ENCODE measurements around the gene EDNRA. TPM values are rescaled to one million over a fixed set of nuclear protein-coding genes. Genes with fewer than 3 reads are reported as not detected.

Gene EDNRA
- total RNA-seq, 1 experiment from 2014 or later, result 0.13 TPM

GRCh38 chr4:147560625-147561024 is 79.7 kb downstream of the EDNRA start:
- no peaks in the 10 kb centered on the region for H3K36me3 ChIP-seq (ENCODE audit: control insufficient read depth, insufficient read depth, low read length)
- H3K27ac ChIP-seq (ENCODE audit: low read length), result no peak overlapping the region
- TF ChIP-seq CTCF (IDR thresholded peaks at IDR 0.05) (no peak), SIN3A (IDR thresholded peaks at IDR 0.05; ENCODE audit: borderline replicate concordance, insufficient read depth, low read depth, low read length) (no peak), POLR2AphosphoS5 (IDR thresholded peaks at IDR 0.05; ENCODE audit: low read depth, low read length) (no peak), TCF7L2 (IDR thresholded peaks at IDR 0.05; ENCODE audit: low read depth, low read length) (no peak), REST (IDR thresholded peaks at IDR 0.05; ENCODE audit: insufficient read depth in 1 of 2, low read depth in 2 of 2, low read length in 1 of 2) (no peak)
- BruUV-seq (replicated peaks), result no TSS peak
- no peak for ATAC-seq
- CTCF ChIA-PET, result no interaction called here
- intact Hi-C loops (cut with micrococcal nuclease; ENCODE audit: unreplicated experiment), result no loop called here
- in situ Hi-C loops (cut with HindIII; ENCODE audit: low pct_unique_long_range_greater_than_20kb, low sequenced_read_pairs), result no loop called here
- no peaks in the 10 kb centered on the region for H3K4me1 ChIP-seq (ENCODE audit: control insufficient read depth, insufficient read depth, low read length)
- H3K27me3 ChIP-seq (ENCODE audit: control insufficient read depth, insufficient read depth, low read length), result no peaks in the 10 kb centered on the region
- no peak for DNase-seq (ENCODE audit: low read depth, low spot score)
- H3K4me3 ChIP-seq (ENCODE audit: low read depth in 2 of 2, low read length in 2 of 2), result no peak overlapping the region
- H3K9me3 ChIP-seq (ENCODE audit: control insufficient read depth, insufficient read depth, low read depth, low read length), result no peaks in the 10 kb centered on the region
- POLR2A ChIA-PET, result no interaction called here

- POLR2A ChIA-PET, result no interaction called here
- TF ChIP-seq SIN3A (IDR thresholded peaks at IDR 0.05; ENCODE audit: borderline replicate concordance, insufficient read depth, low read depth, low read length) (no peak), POLR2AphosphoS5 (IDR thresholded peaks at IDR 0.05; ENCODE audit: low read depth, low read length) (no peak), TCF7L2 (IDR thresholded peaks at IDR 0.05; ENCODE audit: low read depth, low read length) (no peak), CTCF (IDR thresholded peaks at IDR 0.05) (no peak), REST (IDR thresholded peaks at IDR 0.05; ENCODE audit: insufficient read depth in 1 of 2, low read depth in 2 of 2, low read length in 1 of 2) (no peak)
- no peak for DNase-seq (ENCODE audit: low read depth, low spot score)
- intact Hi-C loops (cut with micrococcal nuclease; ENCODE audit: unreplicated experiment) (no loop called here), in situ Hi-C loops (cut with HindIII; ENCODE audit: low pct_unique_long_range_greater_than_20kb, low sequenced_read_pairs) (no loop called here)
- Histone ChIP-seq H3K36me3 (ENCODE audit: control insufficient read depth, insufficient read depth, low read length) (no peaks in the 10 kb centered on the region), H3K4me3 (ENCODE audit: low read depth in 2 of 2, low read length in 2 of 2) (no peak overlapping the region), H3K27ac (ENCODE audit: low read length) (no peak overlapping the region), H3K27me3 (ENCODE audit: control insufficient read depth, insufficient read depth, low read length) (no peaks in the 10 kb centered on the region), H3K4me1 (ENCODE audit: control insufficient read depth, insufficient read depth, low read length) (no peaks in the 10 kb centered on the region), H3K9me3 (ENCODE audit: control insufficient read depth, insufficient read depth, low read depth, low read length) (no peaks in the 10 kb centered on the region)
- CTCF ChIA-PET, result no interaction called here
- no peak for ATAC-seq
- no TSS peak for BruUV-seq (replicated peaks)
These were observed 85.9 kb downstream of the EDNRA start for GRCh38 chr4:147566762-147567161.
